ENCODE measurements around the gene CLNS1A. TPM values are rescaled to one million over a fixed set of nuclear protein-coding genes. Genes with fewer than 3 reads are reported as not detected.

The CLNS1A gene
- total and polyA plus RNA-seq, 2 experiments from 2014 or later = 160 to 204 TPM

DNA sequence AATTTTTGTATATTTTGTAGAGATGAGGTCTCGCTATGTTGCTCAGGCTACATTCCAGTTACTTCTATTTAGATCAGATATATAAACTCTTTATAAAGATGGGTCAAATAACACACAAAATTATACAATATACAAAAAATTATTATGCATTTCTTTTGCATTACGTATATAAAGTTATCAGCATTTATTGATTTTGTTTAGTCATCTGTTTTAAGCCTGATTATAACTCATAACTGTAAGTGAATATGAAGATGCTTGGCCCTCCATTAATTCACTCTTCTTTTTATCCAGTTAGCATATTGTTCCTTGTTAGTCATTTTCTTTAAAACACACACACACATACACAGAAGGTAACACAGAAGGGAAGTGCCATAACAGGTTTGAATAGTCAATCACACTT is 33.3 kb downstream of the CLNS1A start (continued):
- TF ChIP-seq ZNF462 (CRISPR knock-in tag; IDR thresholded peaks at IDR 0.05) (no peak), EZH2 (IDR thresholded peaks at IDR 0.05; ENCODE audit: low read depth, unreplicated experiment) (no peak), POLR2AphosphoS5 (IDR thresholded peaks at IDR 0.05; ENCODE audit: low read depth) (no peak), ZNF331 (CRISPR knock-in tag; IDR thresholded peaks at IDR 0.05; ENCODE audit: low read depth) (no peak), NANOG (IDR thresholded peaks at IDR 0.05; ENCODE audit: borderline replicate concordance) (no peak)

DNA sequence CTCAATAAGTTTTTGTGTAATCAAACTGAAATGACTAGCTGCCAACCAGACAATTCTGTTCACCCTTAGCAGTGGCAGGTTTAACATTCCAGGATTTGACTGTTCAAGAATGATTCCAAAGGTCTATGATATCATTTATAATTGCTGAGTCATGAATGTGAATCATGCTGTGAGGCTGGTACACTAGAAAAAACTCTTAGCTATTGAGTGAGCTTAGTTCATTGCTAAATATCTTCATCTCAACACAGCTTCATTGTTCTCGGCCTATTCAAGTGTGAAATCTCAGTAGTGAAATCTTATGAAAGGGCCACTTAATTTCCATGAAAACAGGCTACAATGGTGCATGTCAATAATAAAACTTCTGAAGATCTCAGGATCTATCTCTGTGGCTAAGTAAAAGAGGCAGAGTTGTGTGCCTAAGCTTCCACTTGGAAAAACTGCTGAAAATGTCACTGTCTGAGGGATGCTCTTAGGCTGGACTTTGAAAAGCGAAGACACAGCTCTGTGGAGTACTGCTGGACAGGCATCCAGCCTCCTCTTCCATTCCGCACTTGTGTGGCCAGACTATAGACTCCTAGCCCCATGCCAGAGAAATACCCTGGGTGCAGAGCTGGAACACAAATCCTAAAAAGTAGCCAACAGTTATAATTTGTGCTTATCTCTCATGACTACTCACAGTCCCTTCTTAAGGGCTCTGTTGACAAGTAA is 35.1 kb downstream of the CLNS1A start:
- H3K9me2 ChIP-seq (ENCODE audit: insufficient read depth) = no peaks in the 10 kb centered on the region
- DNase-seq (ENCODE audit: low spot score) (no peak), ATAC-seq (peak; percentile 45; the same call in 1 of the 3 replicates)
- H3K27ac Mint-ChIP-seq = peak overlapping the region; percentile 65; the same call in 1 of the 2 replicates
- no peaks in the 10 kb centered on the region for H4K20me1 ChIP-seq (replicated peaks; ENCODE audit: insufficient read depth)
- H3K79me2 ChIP-seq (replicated peaks; ENCODE audit: insufficient read depth) = no peaks in the 10 kb centered on the region
- H3K4me3 ChIP-seq = no peak overlapping the region
- peaks cover 4% of the 10 kb centered on the region; the same call in 1 of the 3 replicates for H3K36me3 Mint-ChIP-seq (ENCODE audit: low read depth)
- no peak overlapping the region for H3K4me3 Mint-ChIP-seq
- peaks cover 10% of the 10 kb centered on the region; the same call in 1 of the 2 replicates for H3K4me1 ChIP-seq (ENCODE audit: insufficient read depth)
- H3F3A ChIP-seq (replicated peaks; ENCODE audit: low read depth) = no peaks in the 10 kb centered on the region
- H3K4me1 Mint-ChIP-seq = peaks cover 8% of the 10 kb centered on the region; the same call in 2 of the 3 replicates
- no peak overlapping the region for H2AFZ ChIP-seq
- H3K27ac ChIP-seq (ENCODE audit: low read depth) = no peak overlapping the region
- peak overlapping the region; percentile 17; the same call in 1 of the 2 replicates for H3K4me2 ChIP-seq
- no peaks in the 10 kb centered on the region for H3K9me3 Mint-ChIP-seq
- H3K27me3 Mint-ChIP-seq (ENCODE audit: insufficient read depth, low read depth, poor library complexity) = peaks cover 2% of the 10 kb centered on the region
- H3K36me3 ChIP-seq (ENCODE audit: insufficient read depth) = no peaks in the 10 kb centered on the region
- no peaks in the 10 kb centered on the region for H3K27me3 ChIP-seq (ENCODE audit: insufficient read depth)
- TF ChIP-seq, protein P1, sequence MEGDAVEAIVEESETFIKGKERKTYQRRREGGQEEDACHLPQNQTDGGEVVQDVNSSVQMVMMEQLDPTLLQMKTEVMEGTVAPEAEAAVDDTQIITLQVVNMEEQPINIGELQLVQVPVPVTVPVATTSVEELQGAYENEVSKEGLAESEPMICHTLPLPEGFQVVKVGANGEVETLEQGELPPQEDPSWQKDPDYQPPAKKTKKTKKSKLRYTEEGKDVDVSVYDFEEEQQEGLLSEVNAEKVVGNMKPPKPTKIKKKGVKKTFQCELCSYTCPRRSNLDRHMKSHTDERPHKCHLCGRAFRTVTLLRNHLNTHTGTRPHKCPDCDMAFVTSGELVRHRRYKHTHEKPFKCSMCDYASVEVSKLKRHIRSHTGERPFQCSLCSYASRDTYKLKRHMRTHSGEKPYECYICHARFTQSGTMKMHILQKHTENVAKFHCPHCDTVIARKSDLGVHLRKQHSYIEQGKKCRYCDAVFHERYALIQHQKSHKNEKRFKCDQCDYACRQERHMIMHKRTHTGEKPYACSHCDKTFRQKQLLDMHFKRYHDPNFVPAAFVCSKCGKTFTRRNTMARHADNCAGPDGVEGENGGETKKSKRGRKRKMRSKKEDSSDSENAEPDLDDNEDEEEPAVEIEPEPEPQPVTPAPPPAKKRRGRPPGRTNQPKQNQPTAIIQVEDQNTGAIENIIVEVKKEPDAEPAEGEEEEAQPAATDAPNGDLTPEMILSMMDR (conservative IDR thresholded peaks at IDR 0.05; ENCODE audit: low read depth in 2 of 2) = no peak
- TF ChIP-seq, protein P2, sequence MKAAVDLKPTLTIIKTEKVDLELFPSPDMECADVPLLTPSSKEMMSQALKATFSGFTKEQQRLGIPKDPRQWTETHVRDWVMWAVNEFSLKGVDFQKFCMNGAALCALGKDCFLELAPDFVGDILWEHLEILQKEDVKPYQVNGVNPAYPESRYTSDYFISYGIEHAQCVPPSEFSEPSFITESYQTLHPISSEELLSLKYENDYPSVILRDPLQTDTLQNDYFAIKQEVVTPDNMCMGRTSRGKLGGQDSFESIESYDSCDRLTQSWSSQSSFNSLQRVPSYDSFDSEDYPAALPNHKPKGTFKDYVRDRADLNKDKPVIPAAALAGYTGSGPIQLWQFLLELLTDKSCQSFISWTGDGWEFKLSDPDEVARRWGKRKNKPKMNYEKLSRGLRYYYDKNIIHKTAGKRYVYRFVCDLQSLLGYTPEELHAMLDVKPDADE (IDR thresholded peaks at IDR 0.05) = no peak
- TF ChIP-seq JUNB (IDR thresholded peaks at IDR 0.05; ENCODE audit: unreplicated experiment) (no peak), STAT1 (IDR thresholded peaks at IDR 0.05; ENCODE audit: unreplicated experiment) (no peak), NANOG (IDR thresholded peaks at IDR 0.05; ENCODE audit: borderline replicate concordance) (no peak), CREB1 (CRISPR knock-in tag; IDR thresholded peaks at IDR 0.05; ENCODE audit: low read depth) (no peak)
- TF ChIP-seq, protein P3, sequence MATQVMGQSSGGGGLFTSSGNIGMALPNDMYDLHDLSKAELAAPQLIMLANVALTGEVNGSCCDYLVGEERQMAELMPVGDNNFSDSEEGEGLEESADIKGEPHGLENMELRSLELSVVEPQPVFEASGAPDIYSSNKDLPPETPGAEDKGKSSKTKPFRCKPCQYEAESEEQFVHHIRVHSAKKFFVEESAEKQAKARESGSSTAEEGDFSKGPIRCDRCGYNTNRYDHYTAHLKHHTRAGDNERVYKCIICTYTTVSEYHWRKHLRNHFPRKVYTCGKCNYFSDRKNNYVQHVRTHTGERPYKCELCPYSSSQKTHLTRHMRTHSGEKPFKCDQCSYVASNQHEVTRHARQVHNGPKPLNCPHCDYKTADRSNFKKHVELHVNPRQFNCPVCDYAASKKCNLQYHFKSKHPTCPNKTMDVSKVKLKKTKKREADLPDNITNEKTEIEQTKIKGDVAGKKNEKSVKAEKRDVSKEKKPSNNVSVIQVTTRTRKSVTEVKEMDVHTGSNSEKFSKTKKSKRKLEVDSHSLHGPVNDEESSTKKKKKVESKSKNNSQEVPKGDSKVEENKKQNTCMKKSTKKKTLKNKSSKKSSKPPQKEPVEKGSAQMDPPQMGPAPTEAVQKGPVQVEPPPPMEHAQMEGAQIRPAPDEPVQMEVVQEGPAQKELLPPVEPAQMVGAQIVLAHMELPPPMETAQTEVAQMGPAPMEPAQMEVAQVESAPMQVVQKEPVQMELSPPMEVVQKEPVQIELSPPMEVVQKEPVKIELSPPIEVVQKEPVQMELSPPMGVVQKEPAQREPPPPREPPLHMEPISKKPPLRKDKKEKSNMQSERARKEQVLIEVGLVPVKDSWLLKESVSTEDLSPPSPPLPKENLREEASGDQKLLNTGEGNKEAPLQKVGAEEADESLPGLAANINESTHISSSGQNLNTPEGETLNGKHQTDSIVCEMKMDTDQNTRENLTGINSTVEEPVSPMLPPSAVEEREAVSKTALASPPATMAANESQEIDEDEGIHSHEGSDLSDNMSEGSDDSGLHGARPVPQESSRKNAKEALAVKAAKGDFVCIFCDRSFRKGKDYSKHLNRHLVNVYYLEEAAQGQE (IDR thresholded peaks at IDR 0.05; ENCODE audit: unreplicated experiment) = no peak
